ENCODE data around the gene PLEKHO1.
"Not testable (repeated sequence)": the region's sequence is repeated elsewhere in the genome, so short reads cannot be mapped to it uniquely, and the experiment has no call there.

Gene PLEKHO1

DNA sequence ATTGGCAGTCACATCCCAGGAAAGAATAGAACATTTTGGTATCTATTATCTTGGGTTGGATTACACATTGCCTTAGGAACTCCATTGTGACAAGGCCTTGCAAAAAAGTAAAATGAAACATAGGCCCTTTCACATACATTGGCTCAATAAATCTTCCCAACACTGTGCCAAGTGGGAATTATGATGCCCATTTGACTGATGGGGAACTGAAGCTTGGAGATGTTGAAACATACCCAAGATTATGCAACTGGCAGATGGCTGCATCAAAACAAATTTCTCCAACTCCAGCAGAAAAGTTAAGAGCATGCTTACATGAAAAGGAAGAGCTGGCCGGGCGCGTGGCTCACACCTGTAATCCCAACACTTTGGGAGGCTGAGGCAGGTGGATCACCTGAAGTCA, 26.9 kb downstream of the PLEKHO1 start:
- no peak for DNase-seq

DNA sequence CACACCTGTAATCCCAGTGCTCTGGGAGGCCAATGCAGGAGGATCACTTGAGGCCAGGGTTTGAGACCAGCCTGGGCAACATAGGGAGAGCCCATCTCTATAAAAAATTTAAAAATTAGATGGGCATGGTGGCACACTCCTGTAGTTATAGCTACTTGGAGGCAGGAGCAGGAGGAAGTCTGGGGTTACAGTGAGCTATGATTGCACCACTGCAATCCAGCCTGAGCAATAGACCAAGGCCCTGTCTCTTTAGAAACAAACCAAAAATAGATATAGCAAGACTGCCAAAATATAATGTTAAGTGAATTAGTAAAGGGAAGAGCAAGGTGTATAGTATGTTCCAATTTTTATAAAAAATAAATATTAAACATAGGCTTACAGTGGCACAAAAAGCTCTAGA, 28.8 kb downstream of the PLEKHO1 start:
- DNase-seq, result no peak

DNA sequence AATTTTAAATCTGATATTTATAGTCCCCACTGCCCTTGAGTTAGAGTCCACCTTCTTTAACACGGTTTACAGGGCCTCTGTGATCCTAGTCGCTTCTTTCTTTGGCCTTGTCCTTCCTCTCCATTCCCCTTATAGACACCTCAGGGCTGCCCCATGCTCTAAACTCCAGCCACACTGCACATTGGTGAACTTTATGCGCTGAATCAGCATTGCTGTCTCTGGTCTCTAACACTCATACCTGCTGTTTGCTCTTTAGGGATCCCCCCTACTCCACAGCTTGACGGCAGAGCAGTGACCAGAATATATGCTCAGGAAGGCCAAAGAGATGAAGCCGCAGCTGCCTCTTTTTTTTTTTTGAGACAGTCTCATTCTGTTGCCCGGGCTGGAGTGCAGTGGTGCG, 30.2 kb downstream of the PLEKHO1 start:
- no peak for DNase-seq

DNA sequence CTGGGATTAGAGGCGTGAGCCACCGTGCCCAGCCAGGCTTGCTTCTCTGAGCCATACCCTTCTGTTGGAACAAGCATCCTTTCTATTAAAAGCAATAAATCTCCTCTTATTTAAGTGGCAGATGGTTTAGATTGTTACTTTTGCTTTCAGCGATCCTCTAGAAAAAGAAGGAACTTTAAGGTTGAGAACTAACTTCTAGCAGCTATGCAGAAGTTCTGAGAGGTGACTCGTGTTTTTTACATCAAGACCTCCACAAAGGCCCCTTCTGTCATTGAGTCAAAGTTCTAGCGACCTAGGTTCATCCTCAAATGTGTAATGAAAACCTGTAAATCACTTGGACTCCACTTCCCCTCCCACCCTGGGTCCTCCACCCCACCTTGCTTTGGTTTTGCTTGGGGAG, 30.8 kb downstream of the PLEKHO1 start:
- DNase-seq, result no peak

DNA sequence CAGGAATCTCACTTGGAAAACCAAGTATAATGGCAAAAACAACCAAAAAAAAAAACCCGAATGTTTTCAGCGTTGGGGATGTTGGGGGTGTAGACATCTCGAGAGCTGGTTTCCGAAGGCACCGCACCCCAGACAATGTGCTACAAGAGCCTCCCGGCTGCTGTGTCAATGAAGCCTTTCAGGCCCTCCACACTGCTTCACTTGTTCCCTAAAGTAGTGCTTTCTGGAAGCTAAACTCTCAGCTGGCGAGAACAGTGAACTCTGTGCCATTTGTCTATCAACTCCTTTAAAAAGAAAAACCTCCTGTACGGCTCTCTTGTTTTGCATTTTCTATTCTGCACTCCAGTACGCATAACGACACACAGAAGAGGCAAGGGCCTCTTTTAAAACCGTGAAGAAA, 32.5 kb downstream of the PLEKHO1 start:
- no peak for DNase-seq

DNA sequence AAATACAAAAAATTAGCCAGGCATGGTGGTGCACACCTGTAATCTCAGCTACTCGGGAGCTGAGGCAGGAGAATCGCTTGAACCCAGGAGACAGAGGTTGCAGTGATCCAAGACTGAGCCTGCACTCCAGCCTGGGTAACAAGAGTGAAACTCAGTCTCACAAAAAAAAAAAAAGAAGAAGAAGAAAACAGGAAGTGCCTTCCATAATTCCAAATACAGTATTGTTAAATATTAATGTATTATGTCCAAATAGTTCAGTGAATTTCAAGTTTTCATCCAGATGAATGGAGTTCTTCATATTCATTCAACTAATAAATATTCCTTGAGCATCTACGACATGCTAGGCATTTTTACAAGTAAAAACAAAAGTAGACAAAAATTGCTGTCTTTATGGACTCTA, 33.3 kb downstream of the PLEKHO1 start:
- no peak for DNase-seq

DNA sequence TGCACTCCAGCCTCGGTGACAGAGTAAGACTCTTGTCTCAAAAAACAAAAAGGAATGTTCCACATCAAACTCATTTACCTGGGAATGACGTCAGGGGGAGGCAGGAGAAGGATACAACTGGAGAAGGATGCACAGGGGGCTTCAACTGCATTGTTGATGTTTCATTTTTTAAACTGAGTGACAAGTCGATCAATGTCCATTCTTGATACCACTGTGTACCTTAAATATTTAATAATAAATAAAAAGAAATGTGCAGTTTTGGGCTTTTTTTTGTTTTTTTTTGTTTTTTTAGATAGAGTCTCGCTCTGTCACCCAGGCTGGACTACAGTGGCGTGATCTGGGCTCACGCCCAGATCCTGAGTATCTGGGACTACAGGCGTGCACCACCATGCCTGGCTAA, 35.8 kb downstream of the PLEKHO1 start:
- no peak for DNase-seq

DNA sequence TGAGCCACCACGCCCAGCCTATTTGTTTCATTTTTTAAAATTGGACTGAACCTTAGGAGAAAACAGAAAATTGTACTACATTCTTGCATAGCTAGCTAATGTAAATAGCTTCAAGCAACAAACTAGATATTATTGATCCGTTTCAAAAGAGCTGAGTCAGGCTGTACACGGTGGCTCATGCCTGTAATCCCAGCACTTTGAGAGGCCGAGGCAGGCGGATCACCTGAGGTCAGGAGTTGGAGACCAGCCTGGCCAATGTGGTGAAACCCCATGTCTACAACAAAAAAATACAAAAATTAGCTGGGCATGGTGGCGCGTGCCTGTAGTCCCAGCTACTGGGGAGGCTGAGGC, 36.7 kb downstream of the PLEKHO1 start:
- not testable (repeated sequence) for DNase-seq

DNA sequence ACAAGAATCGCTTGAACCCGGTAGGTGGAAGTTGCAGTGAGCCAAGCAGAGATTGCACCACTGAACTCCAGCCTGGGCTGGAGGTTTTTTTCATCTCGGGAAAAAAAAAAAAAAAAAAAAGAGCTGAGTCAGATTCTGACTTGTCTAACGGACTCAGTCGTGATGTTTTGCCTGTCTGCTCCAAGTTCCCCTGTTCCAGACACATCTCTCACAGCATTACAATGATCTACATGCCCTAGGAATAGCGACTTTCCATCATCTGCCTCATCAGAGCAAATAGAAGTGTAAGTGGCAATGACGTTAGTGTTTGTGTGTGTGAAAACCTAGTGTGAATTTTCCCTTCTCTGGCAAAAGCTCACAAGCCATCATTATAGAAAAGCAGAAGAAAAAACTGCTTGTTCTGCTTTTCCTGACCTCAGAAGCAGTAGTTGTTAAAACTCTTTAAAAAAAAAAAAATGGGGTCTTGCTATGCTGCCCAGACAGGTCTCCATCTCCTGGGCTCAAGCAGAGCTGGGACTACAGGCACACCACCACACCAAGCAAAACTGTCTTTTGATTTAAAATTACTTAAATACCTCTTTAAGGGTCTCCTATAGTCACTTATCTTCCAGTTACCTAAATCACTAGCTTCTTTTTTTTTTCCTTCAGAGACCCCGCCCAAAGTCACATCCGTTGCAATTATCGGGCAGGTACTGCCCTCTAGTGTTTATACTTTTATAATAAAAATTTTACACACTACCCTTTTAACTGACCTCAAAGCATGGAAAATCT, 37.3 kb downstream of the PLEKHO1 start:
- DNase-seq, result peak; percentile 32

DNA sequence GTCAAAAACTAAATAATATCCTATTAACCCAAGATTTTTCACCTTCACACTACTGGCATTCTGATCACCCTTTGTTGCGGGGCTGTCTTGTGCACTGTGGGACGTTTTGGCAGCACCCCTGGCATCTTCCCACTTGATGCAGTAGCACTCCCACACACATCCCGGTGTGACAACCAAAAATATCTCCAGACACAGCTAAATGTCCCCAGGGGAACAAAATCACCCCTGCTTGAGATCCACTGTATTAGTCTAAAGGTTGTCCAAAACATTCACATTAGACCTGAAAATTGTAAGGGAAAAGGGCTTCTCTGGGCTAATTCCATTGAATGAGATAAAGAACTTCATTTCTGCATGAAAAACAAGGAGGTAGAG, 37.8 kb downstream of the PLEKHO1 start:
- no peak for DNase-seq

DNA sequence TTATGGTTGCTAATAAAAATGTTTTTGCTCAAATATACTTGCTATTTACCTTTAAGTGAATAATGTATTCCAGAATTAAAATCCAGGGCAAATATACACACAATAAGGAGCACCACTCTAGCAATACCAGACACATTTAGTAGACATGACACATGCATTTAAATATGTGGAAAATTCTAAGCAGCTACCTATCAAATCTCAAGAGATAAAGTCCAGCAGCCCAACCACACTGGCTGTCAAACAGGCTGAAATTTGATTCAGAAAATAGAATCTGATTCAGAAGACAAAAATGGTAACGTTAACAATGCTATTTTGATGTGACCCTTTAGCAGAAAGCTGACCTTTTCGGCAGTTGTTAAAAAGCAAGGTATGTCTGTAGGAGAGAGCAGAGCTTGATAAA, 42.3 kb downstream of the PLEKHO1 start:
- DNase-seq, result no peak

DNA sequence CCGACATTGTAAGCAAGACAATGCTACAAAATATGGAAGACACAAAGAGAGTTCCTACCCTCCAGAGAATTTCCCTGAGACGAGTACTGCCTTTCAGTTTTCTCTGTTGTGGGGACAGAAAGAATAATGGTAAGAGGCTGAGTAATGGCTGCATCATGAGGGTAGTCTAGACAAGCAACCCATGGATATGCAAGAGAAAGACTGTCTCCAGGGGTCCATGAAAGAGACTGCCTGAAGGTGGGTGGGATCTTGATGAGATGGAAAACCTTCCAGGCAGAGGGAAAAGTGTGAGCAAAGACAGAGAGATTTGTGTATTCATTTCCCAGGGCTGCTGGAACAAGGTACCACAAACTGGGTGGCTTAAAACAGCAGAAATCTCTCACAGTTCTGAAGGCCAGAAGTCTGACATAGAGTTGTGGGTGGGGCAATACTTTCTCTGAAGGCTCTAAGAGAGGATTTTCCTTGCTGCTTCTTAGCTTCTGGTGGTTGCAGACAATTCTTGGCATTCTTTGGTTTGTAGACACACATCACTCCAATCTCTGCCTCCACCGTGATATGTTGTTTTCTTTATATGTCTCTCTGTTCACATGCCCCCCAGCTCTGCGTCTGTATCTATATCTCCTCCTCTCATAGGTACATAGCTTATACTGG, 44.8 kb downstream of the PLEKHO1 start:
- DNase-seq, result no peak

DNA sequence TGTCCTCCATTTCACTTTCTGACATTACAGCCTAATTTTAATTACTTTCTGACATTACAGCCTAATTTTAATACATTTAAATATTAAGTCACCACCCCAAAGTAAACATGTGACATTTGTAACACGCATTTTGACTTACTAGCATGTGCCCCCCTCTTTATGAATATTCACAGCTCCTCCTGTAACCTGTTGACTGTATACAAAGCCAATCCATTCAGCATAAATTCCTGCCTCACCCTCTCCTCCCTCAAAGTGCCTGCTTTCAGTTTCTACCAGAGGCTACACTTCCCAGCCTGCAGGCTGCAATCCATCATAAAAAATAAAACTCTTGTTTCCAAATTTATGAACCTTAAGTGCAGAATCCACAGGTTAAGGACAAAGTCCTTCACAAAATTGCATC, 46.7 kb downstream of the PLEKHO1 start:
- no peak for DNase-seq

DNA sequence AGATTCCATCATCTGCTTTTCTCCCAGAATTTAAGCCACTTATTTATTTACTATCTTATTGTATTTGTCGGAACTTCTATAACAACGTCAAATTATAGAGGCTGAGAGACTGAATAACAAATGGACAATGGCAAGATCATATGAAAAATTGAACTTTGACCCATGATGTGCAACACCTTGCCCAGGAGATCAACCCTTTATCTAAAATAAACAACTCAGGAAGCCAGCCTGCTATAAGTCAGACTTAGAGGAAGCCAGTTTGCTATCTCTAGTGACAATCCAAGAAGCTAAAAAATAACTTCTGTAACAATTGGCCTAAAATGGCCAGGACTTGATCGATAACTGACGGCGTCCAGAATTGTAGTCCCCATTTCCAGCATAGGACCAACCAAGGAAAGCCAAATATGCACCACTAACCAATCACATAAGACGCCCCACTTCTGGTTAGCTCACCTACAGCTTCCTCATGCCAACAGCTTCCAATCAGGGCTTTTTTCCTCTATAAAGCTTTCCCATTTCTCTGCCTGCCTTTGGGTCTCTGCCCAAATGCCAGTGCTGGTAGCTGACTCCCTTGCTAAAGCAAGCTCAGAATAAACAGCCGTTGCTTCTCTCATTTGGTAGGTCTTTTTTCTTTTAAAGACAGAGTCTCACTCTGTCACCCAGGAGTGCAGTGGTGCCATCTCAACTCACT, 57.7 kb downstream of the PLEKHO1 start:
- DNase-seq, result no peak

DNA sequence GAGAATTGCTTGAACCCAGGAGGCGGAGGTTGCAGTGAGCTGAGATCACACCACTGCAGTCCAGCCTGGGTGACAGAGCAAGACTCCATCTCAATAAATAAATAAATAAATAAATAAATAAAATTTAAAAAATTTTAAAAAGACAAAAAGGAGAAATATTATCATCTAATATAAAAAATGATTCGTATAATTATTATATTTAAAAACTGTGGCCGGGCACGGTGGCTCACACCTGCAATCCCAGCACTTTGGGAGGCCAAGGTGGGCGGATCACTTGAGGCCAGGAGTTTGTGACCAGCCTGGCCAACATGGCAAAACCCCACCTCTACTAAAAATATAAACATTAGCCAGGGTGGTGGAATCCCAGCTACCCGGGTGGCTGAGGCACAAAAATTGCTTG, 58.7 kb downstream of the PLEKHO1 start:
- DNase-seq, result not testable (repeated sequence)
